Esophagus muscularis mucosa (tissue), 3 donors: ENCODE results near the gene USP34.

Source experiments
- CTCF ChIP-seq, 3 experiments: fragments of 200-600 bp in 2 of 3; fragments of 450-650 bp in 1 of 3; sonication (generic) in 2 of 3; IDR thresholded peaks; one replicate each; pipeline ENCODE4 v1.5.1; 2017 to 2019; ENCODE audit warnings: antibody characterized with exemption in 3 of 3, mild to moderate bottlenecking in 2 of 3, moderate library complexity in 1 of 3
- POLR2A ChIP-seq: fragments of 450-650 bp; IDR thresholded peaks from one replicate; pipeline ENCODE4 v1.6.1; 2017; ENCODE audit warnings: antibody characterized with exemption, moderate library complexity, mild to moderate bottlenecking, low read depth

- TF ChIP-seq CTCF (IDR thresholded peaks at IDR 0.05) (no peak), POLR2A (no peak)
Observed at GRCh38 chr2:61492476-61492875, 21.6 kb upstream of the USP34 start.
